ENCODE measurements around the gene TRIP4.
"Not testable (repeated sequence)": the region's sequence is repeated elsewhere in the genome, so short reads cannot be mapped to it uniquely, and the experiment has no call there.

The TRIP4 gene

DNA sequence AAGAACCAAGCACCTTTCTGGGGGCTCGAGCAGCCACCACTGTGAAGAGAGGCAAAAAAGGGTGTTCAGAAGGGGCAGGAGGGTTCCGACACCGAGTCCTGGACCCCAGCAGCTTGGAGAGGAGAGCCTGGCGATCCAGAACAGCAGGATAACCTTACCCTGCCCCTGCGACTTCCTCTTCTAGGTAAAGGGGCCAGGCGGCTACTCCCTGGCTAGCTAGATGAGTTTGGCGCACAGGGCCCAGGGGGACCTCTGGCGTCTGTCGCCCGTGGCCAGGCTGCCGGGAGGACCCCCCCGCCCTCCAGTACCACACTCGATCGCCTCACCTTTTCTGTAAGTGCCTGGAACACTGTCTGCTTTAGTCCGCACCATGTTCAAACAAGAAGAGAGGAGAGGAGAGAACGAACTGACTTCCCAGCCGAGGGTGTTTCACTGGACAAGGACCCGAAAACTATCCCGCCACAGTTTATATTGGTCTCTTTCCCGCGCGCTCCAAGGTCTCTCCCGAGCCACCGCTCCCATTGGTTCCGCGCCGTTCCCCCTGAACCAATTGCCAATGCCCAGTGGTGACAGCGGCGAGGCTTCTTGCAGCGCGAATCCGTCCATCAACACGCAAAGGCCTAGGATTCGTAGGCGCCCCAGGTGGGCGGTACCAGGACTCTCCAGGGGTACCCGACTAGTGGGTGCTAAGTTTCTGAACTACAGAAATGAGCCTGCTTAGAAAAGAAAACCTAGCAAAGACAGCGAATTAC lies 6.5 kb upstream of the TRIP4 start, which contains the start of gene PCLAF:
Gene PCLAF, minus strand, starts transcription at position 442 of the 752 bp plus-strand sequence. Its CDS starts 70 bp downstream, at position 372.
- in situ Hi-C loops (cut with HindIII; ENCODE audit: low sequenced_read_pairs): no loop called here
- DNase-seq (ENCODE audit: low read depth): peak; percentile 90
- peak within 1 kb of the TSS; percentile 57 for H3K4me3 ChIP-seq (ENCODE audit: low read depth, low read length)
- no peak for TF ChIP-seq CTCF (IDR thresholded peaks at IDR 0.05; ENCODE audit: low read depth, low read length, missing control alignments)

GRCh38 chr15:64383760-64384159 lies 3.9 kb upstream of the TRIP4 start:
- in situ Hi-C loops (cut with HindIII; ENCODE audit: low sequenced_read_pairs): no loop called here
- TF ChIP-seq CTCF (IDR thresholded peaks at IDR 0.05; ENCODE audit: low read depth, low read length, missing control alignments): no peak
- H3K4me3 ChIP-seq (ENCODE audit: low read depth, low read length): no peak overlapping the region
- DNase-seq (ENCODE audit: low read depth): no peak

DNA sequence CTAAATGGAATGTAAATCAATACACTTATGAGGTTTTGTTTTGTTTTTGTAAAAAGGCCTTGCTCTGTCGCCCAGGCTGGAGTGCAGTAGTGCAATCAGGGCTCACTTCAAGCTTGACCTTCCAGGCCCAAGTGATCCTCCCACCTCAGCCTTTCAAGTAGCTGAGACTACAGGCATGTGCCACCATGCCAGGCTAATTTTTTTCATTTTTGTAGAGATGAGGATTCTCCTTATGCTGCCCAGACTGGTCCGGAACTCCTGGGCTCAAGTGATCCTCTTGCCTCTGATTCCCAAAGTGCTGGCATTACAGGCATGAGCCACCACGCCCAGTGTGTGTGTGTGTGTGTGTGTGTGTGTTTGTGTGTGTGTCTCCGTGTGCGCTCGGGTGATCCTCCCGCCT lies 1.3 kb upstream of the TRIP4 start:
- in situ Hi-C loops (cut with HindIII; ENCODE audit: low sequenced_read_pairs): no loop called here
- no peak overlapping the region for H3K4me3 ChIP-seq (ENCODE audit: low read depth, low read length)
- no peak for DNase-seq (ENCODE audit: low read depth)
- TF ChIP-seq CTCF (IDR thresholded peaks at IDR 0.05; ENCODE audit: low read depth, low read length, missing control alignments): no peak

- no peak for TF ChIP-seq CTCF (IDR thresholded peaks at IDR 0.05; ENCODE audit: low read depth, low read length, missing control alignments)
- no peak for DNase-seq (ENCODE audit: low read depth)
- no peak overlapping the region for H3K4me3 ChIP-seq (ENCODE audit: low read depth, low read length)
- in situ Hi-C loops (cut with HindIII; ENCODE audit: low sequenced_read_pairs): no loop called here
These were observed 1.4 kb downstream of the TRIP4 start for GRCh38 chr15:64389036-64389435.

- H3K4me3 ChIP-seq (ENCODE audit: low read depth, low read length); in situ Hi-C loops (cut with HindIII; ENCODE audit: low sequenced_read_pairs); DNase-seq (ENCODE audit: low read depth): not testable (repeated sequence)
These were observed 4.8 kb downstream of the TRIP4 start for GRCh38 chr15:64392471-64392870.

DNA sequence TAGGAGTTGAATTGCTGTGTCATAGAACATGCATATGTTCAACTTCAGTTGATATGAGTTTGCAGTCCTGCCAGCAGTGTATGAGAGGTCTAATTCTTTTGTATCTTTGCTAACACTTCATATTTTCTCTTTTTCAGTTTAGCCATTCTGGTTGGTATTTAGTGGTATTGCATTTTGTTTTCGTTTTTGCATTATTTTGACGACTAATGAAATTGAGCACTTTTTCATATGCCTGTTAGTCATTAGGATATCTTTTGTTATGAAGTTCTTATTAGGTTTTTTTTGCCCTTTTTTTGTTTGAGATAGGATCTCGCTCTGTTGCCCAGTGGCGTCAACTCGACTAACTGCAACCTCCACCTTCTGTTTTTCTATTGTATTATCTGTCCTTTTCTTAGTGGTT lies 9.2 kb downstream of the TRIP4 start:
- no peak for DNase-seq (ENCODE audit: low read depth)
- in situ Hi-C loops (cut with HindIII; ENCODE audit: low sequenced_read_pairs): no loop called here
- TF ChIP-seq CTCF (IDR thresholded peaks at IDR 0.05; ENCODE audit: low read depth, low read length, missing control alignments): no peak

GRCh38 chr15:64398575-64398974 lies 10.9 kb downstream of the TRIP4 start:
- DNase-seq (ENCODE audit: low read depth): no peak
- in situ Hi-C loops (cut with HindIII; ENCODE audit: low sequenced_read_pairs): no loop called here
- TF ChIP-seq CTCF (IDR thresholded peaks at IDR 0.05; ENCODE audit: low read depth, low read length, missing control alignments): no peak
- no peak overlapping the region for H3K4me3 ChIP-seq (ENCODE audit: low read depth, low read length)

More for the DNA sequence above, 9.2 kb downstream of the TRIP4 start:
- no peak overlapping the region for H3K4me3 ChIP-seq (ENCODE audit: low read depth, low read length)

Measured in astrocyte of the cerebellum (primary cell).